Transverse colon (tissue), 4 donors: ENCODE measurements around the gene RNF144B. TPM values are rescaled to one million over a fixed set of nuclear protein-coding genes. Genes with fewer than 3 reads are reported as not detected.

Experiments used
- DNase-seq: peaks from one replicate; pipeline ENCODE4 v3.0.0-alpha.2; 2019
- H3K27ac ChIP-seq, 4 donors: fragments of 200-600 bp; sonication (generic); 2 replicates each; pipeline ENCODE4 v1.5.1; 2016 to 2018; ENCODE audit warnings: inconsistent platforms in 4 of 4
- H3K27me3 ChIP-seq: fragments of 200-600 bp; sonication (generic); 2 replicates; pipeline ENCODE4 v1.5.1; 2017; ENCODE audit warnings: inconsistent platforms
- H3K36me3 ChIP-seq, 4 donors: fragments of 200-600 bp; sonication (generic); 2 replicates each; pipeline ENCODE4 v1.5.1; 2017 to 2019; ENCODE audit warnings: inconsistent platforms in 4 of 4
- H3K4me1 ChIP-seq, 4 donors: fragments of 200-600 bp; sonication (generic); 2 replicates each; pipeline ENCODE4 v1.5.1; 2017 to 2020; ENCODE audit warnings: inconsistent platforms in 4 of 4
- H3K4me3 ChIP-seq, 4 donors: fragments of 200-600 bp; sonication (generic); 1 replicate in 1 of 4; 2 replicates in 3 of 4; pipeline versions ENCODE4 v1.5.1 to v1.6.1; 2017 to 2019; ENCODE audit warnings: inconsistent platforms in 4 of 4
- H3K9me3 ChIP-seq, 2 donors: fragments of 200-600 bp; sonication (generic); 2 replicates each; pipeline ENCODE4 v1.5.1; 2017 to 2019; ENCODE audit warnings: inconsistent platforms in 2 of 2
- CTCF ChIP-seq, 5 experiments: fragments of 200-600 bp in 3 of 5; fragments of 450-650 bp in 2 of 5; sonication (generic) in 3 of 5; IDR thresholded peaks; 1 replicate in 2 of 5; 2 replicates in 3 of 5; pipeline ENCODE4 v1.5.1; 2016 to 2017; ENCODE audit warnings: antibody characterized with exemption in 5 of 5, inconsistent platforms in 3 of 5, mild to moderate bottlenecking in 2 of 5, moderate library complexity in 1 of 5
- EP300 ChIP-seq: sonication (generic); formaldehyde crosslinking; IDR thresholded peaks from one replicate; pipeline ENCODE4 v1.6.1; 2017; ENCODE audit warnings: antibody characterized with exemption, low read depth
- POLR2A ChIP-seq: fragments of 450-650 bp; IDR thresholded peaks from one replicate; pipeline ENCODE4 v1.6.1; 2016; ENCODE audit warnings: antibody characterized with exemption, mild to moderate bottlenecking, moderate library complexity
- POLR2AphosphoS5 ChIP-seq, 3 donors: sonication (generic); formaldehyde crosslinking; IDR thresholded peaks; one replicate each; pipeline ENCODE4 v1.6.1; 2016; ENCODE audit warnings: antibody characterized with exemption in 3 of 3
- WGBS, 2 donors: methylation state at CpG; one replicate each; pipeline ENCODE4 v1.1.5; 2018; ENCODE audit warnings: low coverage in 1 of 2; 5-methylcytosine and 5-hydroxymethylcytosine counted together
- in situ Hi-C, 4 donors: fragments of 200-750 bp; cut with MboI; loops; one replicate each; pipeline versions ENCODE4 v1.15.0 to v1.15.1; 2017; ENCODE audit warnings: low sequenced_read_pairs in 3 of 4, low pct_ligation_motif_present in 1 of 4, low pct_unique_long_range_greater_than_20kb in 1 of 4
- intact Hi-C: fragments of 100-400 bp; cut with DNase I; formaldehyde crosslinking; loops from one replicate; pipeline ENCODE4 v1.15.1; 2023; ENCODE audit warnings: low total_unique reads
- total RNA-seq, 4 donors: library from RNA; depleted of rRNA; stranded (reverse); fragments of >200 nt; gene quantifications; one replicate each; pipeline ENCODE4 v1.1.0, GENCODE V29; 2016

The RNF144B gene
- total RNA-seq, 4 donors from 2014 or later, result 1.4 to 4.5 (median 3.8) TPM

- no peaks in the 10 kb centered on the region for H3K9me3 ChIP-seq
- no peak for TF ChIP-seq EP300
- TF ChIP-seq POLR2A, result no peak
- no peak for TF ChIP-seq CTCF (IDR thresholded peaks at IDR 0.05)
- TF ChIP-seq POLR2AphosphoS5 (IDR thresholded peaks at IDR 0.05), result no peak
- H3K27ac ChIP-seq, result no peak overlapping the region
- WGBS, 2 donors, result 66 to 78% methylated on average over 3 of the region's 3 CpGs
- H3K36me3 ChIP-seq, result no peaks in the 10 kb centered on the region
- in situ Hi-C loops, result no loop called here
- no peak overlapping the region for H3K4me3 ChIP-seq
- H3K27me3 ChIP-seq, result no peaks in the 10 kb centered on the region
- H3K4me1 ChIP-seq, result no peaks in the 10 kb centered on the region
- DNase-seq, result no peak
- intact Hi-C loops, result no loop called here
These were observed 94.7 kb downstream of the RNF144B start for GRCh38 chr6:18481870-18482269.

GRCh38 chr6:18485660-18486435 lies 98.7 kb downstream of the RNF144B start:
- 44 to 86% methylated on average over 2 to 3 of the region's 3 CpGs for WGBS, 2 donors
- TF ChIP-seq POLR2AphosphoS5 (IDR thresholded peaks at IDR 0.05), result no peak
- no peak for TF ChIP-seq CTCF (IDR thresholded peaks at IDR 0.05)
- no peak for TF ChIP-seq EP300
- TF ChIP-seq POLR2A, result no peak
- H3K27ac ChIP-seq, result no peak overlapping the region
- H3K9me3 ChIP-seq, result no peaks in the 10 kb centered on the region
- H3K4me1 ChIP-seq, result no peaks in the 10 kb centered on the region
- intact Hi-C loops, result no loop called here
- in situ Hi-C loops, result no loop called here
- no peaks in the 10 kb centered on the region for H3K36me3 ChIP-seq
- H3K4me3 ChIP-seq, result no peak overlapping the region
- no peak for DNase-seq
- no peaks in the 10 kb centered on the region for H3K27me3 ChIP-seq

- TF ChIP-seq CTCF (IDR thresholded peaks at IDR 0.05) (no peak), EP300 (no peak), POLR2A (no peak), POLR2AphosphoS5 (IDR thresholded peaks at IDR 0.05) (no peak)
- no peak overlapping the region for H3K27ac ChIP-seq
- WGBS, 2 donors, result 87 to 88% methylated on average over 2 of the region's 2 CpGs
- no peak for DNase-seq
- H3K4me3 ChIP-seq, result no peak overlapping the region
- in situ Hi-C loops (no loop called here), intact Hi-C loops (no loop called here)
- H3K36me3 ChIP-seq, result no peaks in the 10 kb centered on the region
- no peaks in the 10 kb centered on the region for H3K27me3 ChIP-seq
- no peaks in the 10 kb centered on the region for H3K9me3 ChIP-seq
- no peaks in the 10 kb centered on the region for H3K4me1 ChIP-seq
These were observed 100.9 kb downstream of the RNF144B start for GRCh38 chr6:18488004-18488403.

GRCh38 chr6:18488526-18489270 lies 101.5 kb downstream of the RNF144B start:
- 81 to 82% methylated on average over 5 of the region's 5 CpGs for WGBS, 2 donors

More at GRCh38 chr6:18488526-18489270, 101.5 kb downstream of the RNF144B start:
- DNase-seq, result no peak
- Histone ChIP-seq H3K4me1 (no peaks in the 10 kb centered on the region), H3K36me3 (no peaks in the 10 kb centered on the region), H3K27ac (no peak overlapping the region), H3K27me3 (no peaks in the 10 kb centered on the region), H3K9me3 (no peaks in the 10 kb centered on the region), H3K4me3 (no peak overlapping the region)
- in situ Hi-C loops (no loop called here), intact Hi-C loops (no loop called here)
- TF ChIP-seq CTCF (IDR thresholded peaks at IDR 0.05) (no peak), EP300 (no peak), POLR2A (no peak), POLR2AphosphoS5 (IDR thresholded peaks at IDR 0.05) (no peak)
